HT1080 (cell line): ENCODE results near the gene ZKSCAN2. TPM values are rescaled to one million over a fixed set of nuclear protein-coding genes. Genes with fewer than 3 reads are reported as not detected.
A peak's percentile ranks its signal among the peaks of the same experiment; 100 is the strongest.

Source experiments
- DNase-seq: peaks from one replicate; pipeline ENCODE4 v3.0.0-alpha.2; 2015; ENCODE audit warnings: low read depth
- polyA plus RNA-seq, 2 experiments: library from polyadenylated mRNA; depleted of rRNA; stranded (reverse); fragments of >200 nt; gene quantifications; 2 replicates each; pipeline ENCODE4 v1.2.3, GENCODE V29; 2015
- total RNA-seq: library from RNA; depleted of rRNA; stranded (reverse); fragments of >200 nt; shearing (Covaris generic); gene quantifications from 2 replicates; pipeline ENCODE4 v1.2.3, GENCODE V29; 2014; rRNA removed

ZKSCAN2 gene
- total RNA-seq: 4.6 and 5.9 TPM in 2 replicates
- 2.3 and 2.8 TPM in 2 replicates for polyA plus RNA-seq (2015; cell fraction: cytosol; rRNA removed)
- 4.6 and 5.4 TPM in 2 replicates for polyA plus RNA-seq (2015; cell fraction: nucleus; rRNA removed)

DNA sequence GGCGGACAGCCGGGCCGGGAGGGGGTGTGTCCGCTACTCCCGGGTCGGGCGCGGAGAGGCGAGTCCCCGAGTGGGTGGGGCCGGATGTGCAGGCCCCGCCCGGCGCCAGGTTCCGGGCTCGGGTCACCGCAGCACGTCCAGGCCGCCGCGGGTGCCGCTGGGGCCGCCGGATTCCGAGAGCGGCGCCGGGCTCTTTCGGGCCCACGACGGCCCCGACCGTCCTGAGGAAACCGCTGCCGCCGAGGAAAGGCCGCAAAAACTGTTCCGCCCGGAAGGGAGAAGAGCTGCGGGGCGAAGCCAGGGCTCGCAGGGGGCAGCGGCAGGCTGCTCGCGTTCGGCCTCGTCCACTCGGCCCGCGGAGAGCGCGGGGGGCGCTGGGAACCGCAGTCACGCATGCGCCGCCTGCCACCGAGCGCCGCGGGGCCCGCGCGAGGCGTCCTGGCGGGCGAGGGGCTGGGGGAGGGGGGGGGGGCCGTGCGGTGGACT is at the start of gene ZKSCAN2:
Gene ZKSCAN2, minus strand, starts transcription at position 376 of the 486 bp plus-strand sequence. CDS start 718 bp downstream, outside the sequence.
- peak; percentile 88 for DNase-seq

DNA sequence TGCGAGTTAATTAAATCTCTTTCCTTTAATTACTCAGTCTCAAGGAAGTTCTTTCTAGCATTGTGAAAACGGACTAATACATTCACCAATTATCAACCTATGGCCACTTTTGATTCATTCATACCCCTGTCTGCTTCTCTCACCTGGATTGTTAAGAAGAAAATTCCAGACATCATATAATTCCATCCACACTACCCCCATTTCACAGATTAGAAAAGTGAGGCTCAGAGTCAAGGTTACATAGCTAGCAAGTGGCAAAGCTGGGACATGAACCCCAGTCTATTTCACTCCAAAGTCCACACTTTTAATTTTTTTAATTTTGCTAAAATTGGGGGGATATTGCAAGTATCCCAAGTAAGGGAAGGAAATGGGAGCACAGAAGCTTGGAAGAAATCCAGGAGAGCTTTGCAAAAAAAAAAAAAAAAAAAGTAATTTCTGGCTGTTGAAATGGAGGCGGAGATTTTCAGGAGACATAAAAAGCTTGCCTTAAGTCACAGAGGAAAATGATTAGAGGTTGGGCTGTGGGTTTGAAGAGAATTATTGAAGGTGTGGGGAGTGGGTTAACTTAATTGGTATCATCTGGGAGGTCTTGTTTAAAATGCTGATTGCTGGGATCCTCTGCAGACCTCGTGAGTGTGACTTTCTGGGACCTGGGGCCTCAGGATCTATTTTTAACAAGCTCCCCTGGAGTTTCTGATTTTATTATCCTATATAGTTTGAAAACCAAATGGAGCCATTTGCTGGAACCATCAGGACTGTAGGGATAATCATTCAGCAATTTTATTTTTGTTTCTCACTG is 42.3 kb upstream of the ZKSCAN2 start:
- DNase-seq: no peak

DNA sequence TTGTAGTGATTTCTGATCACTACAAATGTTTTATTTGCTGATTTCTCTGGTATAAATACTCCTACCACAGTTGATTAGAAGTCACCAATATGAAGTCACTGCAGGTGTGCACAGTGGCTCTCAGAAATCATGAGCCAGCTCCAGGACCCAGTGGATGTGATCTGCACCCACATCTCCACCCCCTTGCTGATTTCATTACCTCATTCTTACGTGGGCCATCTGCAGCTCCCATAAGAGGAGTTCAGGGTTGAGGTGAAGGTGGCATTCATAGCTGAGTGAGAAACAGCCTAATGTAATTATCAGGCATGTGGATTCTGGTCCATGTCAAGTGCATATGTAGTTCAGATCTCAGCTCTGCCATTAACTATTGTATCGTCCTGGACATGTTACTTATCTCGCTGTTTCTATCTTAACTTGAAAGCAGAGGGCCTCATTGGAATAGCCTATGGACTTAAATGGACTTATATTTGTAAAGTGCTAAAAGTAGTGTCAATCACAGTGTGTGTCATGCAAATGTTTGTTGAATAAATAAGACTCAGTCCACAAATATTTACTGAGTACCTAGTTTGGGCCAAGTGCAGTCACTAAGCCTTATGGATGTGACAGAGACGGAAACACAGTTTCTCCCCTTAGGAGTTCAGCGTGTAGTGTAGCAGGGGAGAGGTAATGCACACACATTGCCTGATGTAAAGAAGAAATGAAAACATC is 40.7 kb upstream of the ZKSCAN2 start:
- no peak for DNase-seq

DNA sequence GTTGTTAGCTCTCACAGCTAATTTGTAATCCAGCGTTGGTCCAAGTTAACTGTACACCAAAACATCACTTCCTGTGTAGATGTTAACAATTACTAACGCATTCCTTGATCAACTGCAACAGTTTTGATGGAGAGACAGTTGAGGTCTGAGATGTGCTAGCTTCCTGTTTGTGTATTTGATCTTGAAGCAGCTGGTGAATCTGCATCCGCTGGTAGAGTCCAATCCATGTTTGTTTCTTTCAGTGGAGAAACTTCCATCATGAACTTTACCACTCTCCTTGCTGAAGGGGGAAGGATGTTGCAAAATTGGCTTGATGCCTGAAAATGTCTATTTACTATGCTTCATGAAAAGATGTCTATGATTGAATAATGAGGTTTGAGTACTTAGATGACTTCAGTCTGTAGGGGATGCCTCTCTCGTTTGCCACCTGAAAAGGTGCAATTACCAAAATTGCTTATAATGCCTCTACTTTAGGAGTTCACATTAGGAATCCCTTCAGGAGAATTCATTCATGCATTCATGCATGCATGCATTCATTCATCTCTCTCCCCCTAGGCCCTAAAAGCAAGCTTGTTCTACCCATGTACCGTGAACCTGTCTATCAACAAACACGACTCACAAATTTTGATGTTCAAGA is 39.6 kb upstream of the ZKSCAN2 start:
- DNase-seq: no peak

DNA sequence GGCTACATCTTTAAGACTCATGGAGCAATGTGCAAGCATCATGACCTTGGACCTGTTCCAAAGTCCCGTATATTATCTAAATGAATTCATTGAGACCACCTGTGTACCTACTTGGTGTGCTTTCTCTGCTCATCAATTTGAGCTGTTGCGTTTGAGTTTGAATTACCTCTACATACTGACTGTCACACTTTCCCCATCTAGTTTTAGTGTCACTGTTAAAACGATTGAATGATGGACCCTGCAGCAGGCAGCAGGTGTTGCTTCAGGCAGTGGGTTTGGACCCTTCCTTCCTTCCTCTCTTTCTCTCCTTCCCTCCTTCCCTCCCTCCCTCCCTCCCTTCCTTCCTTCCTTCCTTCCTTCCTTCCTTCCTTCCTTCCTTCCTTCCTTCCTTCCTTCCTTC is 33.9 kb upstream of the ZKSCAN2 start:
- DNase-seq: no peak

DNA sequence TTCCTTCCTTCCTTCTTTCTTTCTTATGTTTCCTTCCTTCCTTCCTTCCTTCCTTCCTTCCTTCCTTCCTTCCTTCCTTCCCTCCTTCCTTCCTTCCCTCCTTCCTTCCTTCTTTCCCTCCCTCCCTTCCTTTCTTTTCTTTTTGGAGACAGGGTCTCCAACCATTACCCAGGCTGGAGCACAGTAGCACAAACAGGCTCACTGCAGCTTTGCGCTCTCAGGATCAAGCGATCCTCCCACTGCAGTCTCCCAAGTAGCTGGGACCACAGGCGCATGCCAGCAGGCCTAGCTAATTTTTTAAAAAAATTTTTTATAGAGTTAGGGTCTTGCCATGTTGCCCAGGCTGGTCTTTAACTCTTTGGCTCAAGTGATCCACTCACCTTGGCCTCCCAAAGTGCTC is 31.8 kb upstream of the ZKSCAN2 start:
- DNase-seq: no peak

DNA sequence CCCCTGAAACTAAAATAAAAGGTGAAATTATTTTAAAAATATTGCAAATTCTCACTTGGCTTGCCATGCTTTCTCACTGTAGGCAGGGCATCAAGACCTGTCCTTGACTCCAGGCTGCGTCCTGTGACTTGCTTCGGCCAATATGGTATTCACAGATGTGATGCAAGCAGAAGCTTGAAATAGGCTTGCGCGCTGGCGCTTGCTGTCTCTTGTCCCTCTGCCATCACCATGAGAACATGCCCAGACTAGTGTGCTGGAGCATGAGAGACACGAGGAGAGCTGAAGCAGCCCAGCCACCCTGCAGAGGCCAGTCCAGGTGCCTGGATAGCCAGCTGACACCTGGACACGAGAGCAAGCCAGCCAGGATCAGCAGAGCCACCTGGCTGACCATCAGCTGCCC is 21.8 kb upstream of the ZKSCAN2 start:
- no peak for DNase-seq

DNA sequence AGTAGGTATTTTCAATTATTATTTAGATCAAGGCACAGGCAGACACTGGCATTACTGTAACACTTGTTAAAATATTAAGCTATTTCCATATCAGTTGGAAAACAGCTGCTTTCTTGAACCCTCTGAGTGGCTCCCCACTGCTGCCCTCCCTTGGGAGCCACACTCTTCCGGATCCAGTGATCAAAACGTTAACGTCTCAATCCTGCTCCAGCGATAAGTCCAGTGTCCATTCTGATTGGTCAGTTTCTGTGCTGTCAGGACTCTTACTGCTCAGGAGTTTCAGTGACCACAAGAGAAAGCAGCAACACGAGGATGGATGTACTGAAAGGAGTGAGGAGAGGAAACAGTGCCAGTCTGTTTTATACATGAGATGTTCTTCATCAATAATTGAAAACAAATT is 13.8 kb upstream of the ZKSCAN2 start:
- DNase-seq: no peak

DNA sequence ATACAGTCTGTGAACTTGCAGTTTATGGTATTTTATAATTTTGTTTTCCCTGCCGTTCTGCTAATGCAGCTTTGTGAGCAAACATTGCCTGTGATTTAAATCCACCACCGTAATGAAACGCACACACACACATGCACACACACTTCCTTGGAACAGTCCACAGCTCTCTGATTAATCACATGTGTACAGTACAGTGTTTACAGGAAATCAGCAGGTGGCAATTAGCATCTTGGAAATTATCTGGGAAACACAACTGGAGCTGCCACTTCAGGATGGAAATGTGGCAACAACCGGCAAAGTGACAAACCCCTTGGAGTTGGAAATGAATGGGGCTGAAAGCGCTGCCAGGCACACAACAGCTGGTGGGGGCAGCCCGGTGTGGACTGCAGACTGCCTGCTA is 12.9 kb upstream of the ZKSCAN2 start:
- no peak for DNase-seq

DNA sequence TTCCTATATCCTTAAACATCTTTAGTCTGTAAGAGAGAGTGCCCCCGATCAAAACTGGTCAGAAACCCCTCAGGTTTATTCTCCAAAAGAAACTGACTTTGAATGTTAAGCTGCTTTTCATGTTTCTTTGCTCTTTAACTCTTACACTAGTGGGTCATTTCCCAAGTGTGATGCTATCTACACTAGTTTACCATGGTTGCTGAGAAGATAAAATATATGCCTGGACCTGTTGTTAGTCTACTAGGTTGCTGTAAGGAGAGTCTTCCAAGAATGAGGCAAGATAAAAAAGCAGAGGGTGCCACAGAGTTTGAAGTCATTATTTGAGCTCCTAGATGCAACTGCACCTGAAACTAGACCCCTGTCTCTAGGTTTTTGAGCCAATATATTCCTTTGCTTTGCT is 12.2 kb upstream of the ZKSCAN2 start:
- DNase-seq: no peak

DNA sequence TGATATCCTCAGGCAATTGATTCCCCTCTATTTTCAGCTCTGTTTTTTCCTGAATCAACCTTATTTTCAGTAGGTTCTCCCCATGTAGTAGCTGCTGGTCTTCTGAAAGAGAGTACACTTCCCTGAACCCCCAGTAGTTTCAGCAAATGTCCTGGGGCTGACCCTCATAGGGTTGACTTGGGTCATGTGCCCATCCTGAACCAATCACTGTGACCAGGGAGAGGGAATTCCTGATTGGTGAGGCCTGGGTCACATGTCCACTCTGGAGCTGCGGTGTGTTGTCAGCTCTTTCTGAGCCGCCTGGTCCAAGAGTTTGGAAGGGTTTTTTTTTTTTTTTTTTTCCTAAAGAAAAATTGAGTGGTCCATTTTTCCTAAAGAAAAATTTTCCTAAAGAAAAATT is 8.3 kb upstream of the ZKSCAN2 start:
- no peak for DNase-seq

DNA sequence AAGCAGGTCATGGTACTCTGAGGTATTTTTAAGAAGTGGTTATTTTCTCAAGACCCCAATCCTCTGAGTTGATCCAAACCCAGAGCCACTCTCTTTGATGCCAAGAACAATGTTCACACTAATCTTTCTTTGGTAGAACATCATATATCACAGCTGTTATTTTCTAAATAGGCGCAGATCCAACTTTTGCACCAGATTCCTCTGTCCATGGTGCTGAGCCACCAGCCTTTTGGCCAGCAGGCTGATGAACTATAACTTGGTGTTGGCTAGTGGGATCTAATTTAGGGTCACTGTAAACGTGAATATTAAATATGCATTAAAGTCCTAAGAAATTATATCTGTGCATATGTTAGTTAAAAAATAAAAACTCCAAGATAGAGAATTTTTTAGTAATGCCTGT is 7.0 kb upstream of the ZKSCAN2 start:
- DNase-seq: no peak

DNA sequence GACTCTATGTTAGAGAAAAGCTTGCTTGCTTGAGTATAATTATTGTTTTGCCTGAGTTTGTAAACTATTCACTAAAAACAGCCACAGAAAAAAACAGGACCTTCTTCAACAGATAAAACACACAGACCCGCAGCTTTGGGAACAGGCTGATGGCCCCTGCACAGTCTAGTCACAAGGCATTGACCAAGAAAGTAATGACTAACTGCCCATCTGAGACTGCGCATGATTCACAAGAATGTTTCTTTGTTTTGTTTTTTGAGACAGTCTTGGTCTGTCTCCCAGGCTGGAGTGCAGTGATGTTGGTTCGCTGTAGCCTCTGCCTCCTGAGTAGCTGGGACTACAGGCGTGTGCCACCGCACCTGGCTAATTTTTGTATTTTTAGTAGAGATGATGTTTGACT is 2.8 kb upstream of the ZKSCAN2 start:
- DNase-seq: peak; percentile 18

DNA sequence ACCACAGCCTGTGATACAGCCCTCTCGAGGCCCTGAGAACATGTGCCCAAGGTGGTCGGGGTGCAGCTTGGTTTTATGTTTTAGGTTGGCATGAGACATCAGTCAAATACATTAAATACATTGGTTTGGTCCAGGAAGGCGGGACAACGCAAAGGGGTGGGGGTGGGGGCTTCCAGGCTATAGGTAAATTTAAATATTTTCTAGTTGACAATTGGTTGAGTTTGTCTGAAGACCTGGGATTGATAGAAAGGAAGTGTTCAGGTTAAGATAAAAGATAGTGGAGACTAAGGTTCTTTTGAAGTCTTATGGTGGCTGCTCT is 1.2 kb upstream of the ZKSCAN2 start:
- DNase-seq: no peak

DNA sequence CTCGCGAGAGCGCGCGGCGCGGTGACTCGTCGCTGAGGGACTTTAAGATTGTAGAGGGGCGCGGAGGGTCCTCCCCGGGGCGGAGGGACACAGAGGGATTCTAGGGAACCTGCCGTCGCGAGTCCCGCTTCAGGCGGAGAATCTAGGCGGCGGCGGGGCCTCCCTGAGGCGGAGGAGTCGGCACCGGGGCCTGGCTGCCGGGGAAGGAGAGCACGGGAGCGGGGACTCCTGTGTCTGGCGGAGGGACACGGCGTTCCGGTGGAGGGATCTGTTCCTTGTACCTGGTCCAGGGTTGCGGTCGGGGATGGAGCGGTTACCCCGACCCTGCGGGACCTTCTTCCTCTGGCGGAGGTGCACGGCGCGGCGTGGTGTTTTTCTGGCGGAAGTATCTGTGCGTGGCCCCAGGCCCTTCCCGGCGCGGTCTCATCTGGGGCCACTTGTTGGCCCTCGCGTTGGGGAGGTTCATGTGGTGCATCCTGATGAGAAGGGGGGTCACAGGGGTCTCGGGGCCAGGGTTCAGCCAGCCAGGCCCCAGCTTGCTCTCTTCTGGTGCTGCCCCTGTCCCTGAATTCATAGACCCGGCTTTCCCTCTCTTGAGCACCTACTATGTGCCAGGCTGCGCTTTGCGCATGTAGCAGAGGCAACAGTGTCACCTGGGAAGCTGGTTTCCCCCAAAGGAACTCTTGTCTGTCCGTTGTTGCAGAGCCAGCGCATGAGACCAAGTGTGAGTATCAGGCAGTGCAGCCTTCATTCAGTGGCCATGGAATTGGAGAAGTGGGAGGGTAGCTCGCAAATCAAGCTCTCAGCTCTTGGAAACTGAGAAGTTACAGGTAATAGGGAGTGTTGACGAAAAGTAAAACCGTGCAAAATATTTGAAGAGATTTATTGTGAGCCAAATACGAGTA is 563 bp upstream of the ZKSCAN2 start:
- peak; percentile 75 for DNase-seq

DNA sequence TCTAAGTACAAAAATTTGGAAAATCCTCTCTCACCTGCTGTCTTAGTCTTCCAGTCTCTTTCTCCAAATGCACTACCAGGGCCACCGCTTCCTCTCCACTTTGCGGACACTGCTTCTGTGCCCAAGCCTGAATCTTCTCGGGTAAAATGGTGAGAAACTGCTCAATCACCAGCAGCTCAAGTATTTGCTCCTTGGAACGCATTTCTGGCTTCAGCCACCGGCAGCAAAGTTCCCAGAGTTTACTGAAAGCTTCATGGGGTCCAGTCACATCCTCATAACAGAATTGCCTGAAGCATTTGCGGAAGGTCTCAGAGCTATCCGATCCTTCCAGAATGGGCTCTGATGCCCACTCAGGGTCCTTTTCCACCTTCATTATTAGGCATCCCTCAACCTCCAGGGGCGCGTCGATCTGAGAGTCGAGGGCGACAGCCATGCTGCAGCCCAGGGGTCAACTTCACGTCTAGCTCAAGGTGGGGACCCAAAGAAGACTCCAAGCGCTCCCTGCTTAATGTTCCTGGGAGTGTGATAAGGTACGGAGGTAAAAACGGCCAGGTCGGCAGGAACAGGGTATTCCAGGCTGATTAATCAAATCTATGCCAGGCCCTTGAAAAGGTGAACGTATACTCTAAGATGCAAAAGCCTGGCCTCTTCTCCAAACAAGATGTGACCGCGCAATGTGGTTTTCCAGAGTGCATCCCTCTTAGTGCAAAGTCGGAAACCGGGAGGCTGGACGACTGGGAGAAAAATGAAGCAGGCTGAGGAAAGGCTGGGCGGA is 763 bp downstream of the ZKSCAN2 start:
- DNase-seq: peak; percentile 28

DNA sequence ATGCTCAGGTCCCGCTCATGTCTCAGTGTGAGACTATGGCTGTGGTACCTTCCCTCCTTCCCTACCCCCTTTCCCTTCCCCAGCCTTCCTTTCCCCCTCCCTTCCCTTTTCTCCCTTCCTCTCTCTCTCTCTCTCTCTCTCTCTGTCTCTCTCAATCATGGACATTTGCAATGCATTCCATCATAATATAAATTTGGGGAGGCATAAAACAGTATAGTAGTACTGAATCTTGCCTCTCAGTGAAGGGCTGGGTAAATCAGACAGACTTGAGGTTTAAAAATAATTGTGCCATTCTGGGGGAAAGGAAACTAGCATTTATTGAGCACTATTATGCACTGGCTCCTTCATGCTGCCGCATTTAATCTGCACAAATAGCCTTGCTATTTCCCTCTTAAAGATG is 4.3 kb downstream of the ZKSCAN2 start:
- no peak for DNase-seq

DNA sequence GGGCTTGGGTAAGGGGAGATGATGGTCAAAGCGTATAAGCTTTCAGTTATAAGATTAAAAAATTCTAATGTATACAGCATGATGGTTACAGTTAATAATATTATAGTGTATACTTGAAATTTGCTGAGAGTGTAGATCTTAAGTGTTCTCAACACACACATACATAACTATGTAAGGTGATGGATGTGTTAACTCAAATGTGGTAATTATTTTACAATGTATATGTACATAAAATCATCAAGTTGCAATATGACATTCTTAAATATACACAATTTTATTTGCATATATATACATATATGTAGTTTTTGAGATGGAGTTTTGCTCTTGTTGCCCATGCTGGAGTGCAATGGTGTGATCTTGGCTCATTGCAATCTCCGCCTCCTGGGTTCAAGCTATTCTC is 7.2 kb downstream of the ZKSCAN2 start:
- no peak for DNase-seq

DNA sequence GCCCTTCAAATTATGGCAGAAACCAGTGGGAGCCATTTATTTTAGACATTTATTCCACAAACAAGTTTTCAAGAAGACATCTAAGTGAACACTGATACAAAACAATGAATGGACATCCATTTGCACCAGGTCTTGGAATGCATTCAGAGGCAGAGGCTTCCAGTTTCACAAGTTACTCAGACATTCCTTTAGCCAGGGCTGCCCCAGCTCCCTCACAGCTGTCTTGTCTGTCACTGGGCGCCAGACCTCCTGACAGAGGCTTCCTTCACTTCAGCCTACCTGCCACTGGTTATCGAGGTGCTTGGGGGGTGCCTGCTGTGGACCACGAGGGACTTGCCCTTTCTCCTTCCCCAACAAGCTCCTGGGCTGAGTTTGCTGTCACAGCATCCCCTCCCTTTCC is 21.7 kb downstream of the ZKSCAN2 start:
- no peak for DNase-seq

DNA sequence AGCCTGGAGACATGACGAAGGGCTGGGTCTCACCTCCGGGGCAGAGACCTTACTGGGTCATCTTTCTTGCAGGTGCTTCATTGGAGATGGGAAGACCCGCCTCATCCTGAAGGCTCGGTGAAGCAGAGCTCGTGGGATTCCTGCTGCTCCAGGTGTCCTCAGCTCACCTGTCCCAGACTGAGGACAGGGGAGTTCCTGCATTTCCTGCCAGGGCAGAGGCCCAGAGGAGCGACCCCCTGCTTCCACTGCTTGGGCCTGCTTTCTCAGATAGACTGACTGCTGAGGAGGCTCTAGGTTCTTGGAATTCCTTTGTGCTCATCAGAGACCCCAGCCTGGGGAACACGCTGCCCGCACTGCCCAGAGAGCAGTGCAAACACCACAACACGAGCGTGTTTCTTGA is 29.3 kb downstream of the ZKSCAN2 start:
- no peak for DNase-seq
